HG03095 (cell line): ENCODE data around the gene METTL23.

Source experiments
- ATAC-seq: cut with Tn5 transposase; IDR thresholded peaks from one replicate; pipeline ENCODE4 v1.9.1; 2021; ENCODE audit warnings: moderate library complexity; ENCODE audit not compliant: unreplicated experiment

METTL23 gene

GRCh38 chr17:76755285-76755684 is 28.6 kb downstream of the METTL23 start:
- ATAC-seq: no peak

- no peak for ATAC-seq
These were observed 30.6 kb downstream of the METTL23 start for GRCh38 chr17:76757256-76757655.

- ATAC-seq: no peak
These were observed 31.9 kb downstream of the METTL23 start for GRCh38 chr17:76758570-76758969.

GRCh38 chr17:76772842-76773525 is 46.3 kb downstream of the METTL23 start:
- ATAC-seq: no peak

GRCh38 chr17:76775021-76775600 is 48.5 kb downstream of the METTL23 start:
- no peak for ATAC-seq

GRCh38 chr17:76781056-76781982 is 54.7 kb downstream of the METTL23 start:
- ATAC-seq: no peak

GRCh38 chr17:76783146-76783545 is 56.5 kb downstream of the METTL23 start:
- no peak for ATAC-seq
